K562 (cell line): ENCODE measurements around the gene NXT1. TPM values are rescaled to one million over a fixed set of nuclear protein-coding genes. Genes with fewer than 3 reads are reported as not detected.
A peak's percentile ranks its signal among the peaks of the same experiment; 100 is the strongest.

ENCODE experiments used
- AFF1 ChIP-seq, 2 experiments: fragments of 450-650 bp; IDR thresholded peaks; 2 replicates each; pipeline ENCODE4 v1.6.1; 2018; ENCODE audit warnings: mild to moderate bottlenecking in 2 of 2, low read depth in 1 of 2; ENCODE audit not compliant: partially characterized antibody in 2 of 2
- ELK1 ChIP-seq: sonication (generic); formaldehyde crosslinking; IDR thresholded peaks from 2 replicates; pipeline ENCODE4 v1.8.1; 2022; ENCODE audit warnings: missing genetic modification reagents
- FOXJ2 ChIP-seq: fragments of 200-800 bp; sonication (Bioruptor generic); IDR thresholded peaks from 2 replicates; pipeline ENCODE4 v1.6.1; 2016; ENCODE audit warnings: missing genetic modification characterization, missing compliant biosample characterization
- PBX2 ChIP-seq, 2 experiments: IDR thresholded peaks in 1 of 2; conservative IDR thresholded peaks in 1 of 2; 2 replicates each; pipeline ENCODE4 v1.6.1; 2016; ENCODE audit warnings: low read depth in 2 of 2, mild to moderate bottlenecking in 1 of 2, missing compliant biosample characterization in 1 of 2, missing genetic modification characterization in 1 of 2, moderate library complexity in 1 of 2
- STAT5A ChIP-seq: IDR thresholded peaks from 2 replicates; pipeline ENCODE4 v1.6.1; 2012; ENCODE audit warnings: low read length, inconsistent platforms, borderline replicate concordance
- TRIM25 ChIP-seq: fragments of 450-650 bp; IDR thresholded peaks from 2 replicates; pipeline ENCODE4 v1.7.0; 2016; ENCODE audit warnings: borderline replicate concordance
- ZBTB11 ChIP-seq, 3 experiments: fragments of 200-800 bp in 1 of 3; fragments of 250-450 bp in 1 of 3; fragments of 450-650 bp in 1 of 3; sonication (Bioruptor Pico) in 1 of 3; sonication (Bioruptor generic) in 1 of 3; formaldehyde crosslinking in 1 of 3; IDR thresholded peaks; 2 replicates each; pipeline versions ENCODE4 v1.6.1 to v1.8.0; 2016 to 2022; ENCODE audit warnings: mild to moderate bottlenecking in 2 of 3, missing genetic modification characterization in 2 of 3, missing compliant biosample characterization in 1 of 3, moderate library complexity in 1 of 3
- ZNF316 ChIP-seq: fragments of 450-650 bp; IDR thresholded peaks from 2 replicates; pipeline ENCODE4 v1.6.1; 2016
- polyA plus RNA-seq, 8 experiments: library from polyadenylated mRNA; depleted of rRNA in 4 of 8; stranded (reverse) in 5 of 8; unstranded in 3 of 8; fragments of >200 nt; fragmentation: Nextera tagmentation in 2 of 8; fragmentation: Illumina TruSeq in 1 of 8; extraction: Ambion mirVana in 2 of 8; extraction: Trizol in 1 of 8; gene quantifications; 2 replicates each; pipeline versions ENCODE4 v1.2.1 to v1.2.3, GENCODE V29; 2011 to 2014; ENCODE audit warnings: inconsistent platforms in 1 of 8, missing spikeins in 1 of 8
- total RNA-seq, 7 experiments: library from RNA; depleted of rRNA in 6 of 7; stranded (reverse); fragments of >200 nt in 6 of 7; fragmentation: Illumina TruSeq in 2 of 7; extraction: Trizol in 2 of 7; gene quantifications; 2 replicates each; pipeline versions ENCODE4 v1.2.1 to v1.2.3, GENCODE V29; 2011 to 2021; ENCODE audit warnings: low replicate concordance in 1 of 7

Gene NXT1
- total and polyA plus RNA-seq, 9 of the 15 experiments (the other 6 are each of a cell fraction or from before 2014, with no cell fraction given), result 7.7 to 50.9 (median 35.6) TPM

GRCh38 chr20:23361476-23362391 is 11.1 kb downstream of the NXT1 start, which contains the start of gene GZF1 (continued):
- TF ChIP-seq TRIM25, result no peak
- TF ChIP-seq ZNF316, result no peak; the same call in 1 of the 2 replicates
- no peak for TF ChIP-seq PBX2 (CRISPR knock-in tag; IDR thresholded peaks at IDR 0.05; ENCODE audit: low read depth)
- TF ChIP-seq PBX2 (tag; conservative IDR thresholded peaks at IDR 0.05; ENCODE audit: low read depth), result no peak
- TF ChIP-seq ZBTB11 (CRISPR knock-in tag; IDR thresholded peaks at IDR 0.05), result peak in 1 of 3 experiments; percentile 79; a peak in 2 of 6 replicates
- TF ChIP-seq AFF1 (IDR thresholded peaks at IDR 0.05; ENCODE audit: low read depth in 1 of 2, partially characterized antibody in 2 of 2), result no peak
- TF ChIP-seq FOXJ2 (tag), result 0 out of 2 replicates have a peak, but pooled peaks have one; percentile 55
- no peak for TF ChIP-seq ELK1 (CRISPR knock-in tag)
- TF ChIP-seq STAT5A, result no peak
